ENCODE results near the gene PFKFB4.
"Not testable (repeated sequence)": the region's sequence is repeated elsewhere in the genome, so short reads cannot be mapped to it uniquely, and the experiment has no call there.

GRCh38 chr3:48551651-48552050 lies 5.0 kb downstream of the PFKFB4 start:
- TF ChIP-seq CTCF, POLR2A (IDR thresholded peaks at IDR 0.05): not testable (repeated sequence)
